HG03280 (cell line): ENCODE measurements around the gene ID2.

Experiments used
- ATAC-seq: cut with Tn5 transposase; IDR thresholded peaks from one replicate; pipeline ENCODE4 v1.9.1; 2021; ENCODE audit warnings: mild to moderate bottlenecking, moderate library complexity; ENCODE audit not compliant: unreplicated experiment

The ID2 gene

GRCh38 chr2:8681786-8682692 is at the start of gene ID2:
TSS of gene ID2 (plus strand) at chr2:8682056. CDS start at chr2:8682166, 110 bp downstream.
- peak; percentile 72 for ATAC-seq

DNA sequence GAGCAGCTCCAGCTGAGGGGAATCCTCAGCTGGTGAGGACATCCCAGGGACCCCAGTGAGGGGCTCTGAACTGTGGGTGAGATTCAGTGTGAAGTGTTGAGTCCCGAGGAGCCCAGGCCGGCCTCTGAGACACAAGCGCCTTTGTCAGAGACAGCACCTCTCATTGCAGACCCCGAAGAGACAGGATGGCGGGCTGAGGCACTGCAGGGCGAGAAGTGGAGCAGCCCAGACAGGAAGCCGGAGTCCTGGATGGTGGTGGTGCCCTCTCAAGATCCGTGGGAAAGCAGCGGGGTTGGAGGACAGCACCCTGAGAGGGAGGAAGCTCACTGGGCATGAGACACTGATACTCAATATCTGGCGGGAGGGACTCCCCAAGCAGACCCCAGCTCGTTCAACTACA is 49.1 kb upstream of the ID2 start:
- no peak for ATAC-seq

GRCh38 chr2:8633186-8633734 is 48.6 kb upstream of the ID2 start:
- ATAC-seq = no peak

DNA sequence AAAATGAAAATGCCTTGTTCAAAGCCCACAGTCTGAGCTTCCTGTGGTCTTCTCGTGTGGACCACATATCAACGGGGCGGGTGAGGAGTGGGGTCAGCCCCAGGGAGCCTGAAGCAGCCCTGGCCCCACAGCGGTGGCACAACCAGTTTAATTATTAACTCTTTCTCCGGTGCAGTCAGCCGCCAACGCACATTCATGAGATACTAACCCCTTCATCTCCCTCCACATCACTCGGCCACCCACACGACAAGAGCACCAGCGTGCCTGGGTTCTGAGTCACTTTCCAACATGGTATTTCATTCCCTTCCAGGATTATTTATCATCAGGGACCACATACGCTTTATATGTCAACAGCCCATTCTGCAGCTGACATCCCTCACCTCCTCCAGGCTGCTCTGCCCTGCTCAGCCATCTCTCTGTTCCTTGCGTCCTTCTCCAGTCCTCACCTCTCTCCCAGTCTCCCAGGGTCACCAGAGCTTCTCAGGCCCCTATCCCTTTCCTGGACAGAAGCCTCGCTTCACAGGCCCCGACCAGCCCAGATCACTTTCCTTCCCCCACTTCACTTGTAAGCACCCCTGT is 48.0 kb upstream of the ID2 start:
- ATAC-seq = no peak

DNA sequence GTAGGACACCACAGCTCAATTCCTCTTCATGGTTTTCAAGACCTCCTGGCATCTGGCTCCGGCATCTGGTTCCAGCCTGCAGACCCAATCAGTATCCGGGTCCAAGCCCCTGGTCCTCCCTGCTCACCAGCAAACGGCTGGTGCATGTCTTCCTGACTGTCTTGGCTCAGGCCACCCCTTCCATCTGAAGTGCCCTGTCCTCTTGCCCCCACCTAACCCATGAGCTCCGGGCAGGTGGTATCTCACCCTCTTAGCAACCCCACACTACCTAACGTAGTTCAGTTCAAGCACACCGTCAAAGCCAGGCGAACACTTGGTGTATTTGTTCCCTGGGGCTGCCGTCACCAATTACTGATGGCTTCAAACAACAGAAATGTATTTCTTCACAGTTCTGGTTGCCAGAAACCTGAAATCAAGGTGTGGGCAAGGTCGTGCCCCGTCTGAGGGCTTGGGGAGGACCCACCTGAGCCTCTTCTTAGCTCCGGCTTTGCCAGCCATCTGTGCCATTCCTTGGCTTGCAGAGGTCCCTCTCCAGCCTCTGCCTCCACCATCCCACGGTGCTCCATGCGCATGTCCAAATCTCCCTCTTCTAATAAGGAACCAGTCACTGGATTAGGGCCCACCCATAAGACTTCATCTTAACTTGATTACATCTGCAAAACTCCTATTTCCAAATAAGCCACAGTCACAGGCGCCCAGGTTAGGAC is 47.2 kb upstream of the ID2 start:
- ATAC-seq = no peak

DNA sequence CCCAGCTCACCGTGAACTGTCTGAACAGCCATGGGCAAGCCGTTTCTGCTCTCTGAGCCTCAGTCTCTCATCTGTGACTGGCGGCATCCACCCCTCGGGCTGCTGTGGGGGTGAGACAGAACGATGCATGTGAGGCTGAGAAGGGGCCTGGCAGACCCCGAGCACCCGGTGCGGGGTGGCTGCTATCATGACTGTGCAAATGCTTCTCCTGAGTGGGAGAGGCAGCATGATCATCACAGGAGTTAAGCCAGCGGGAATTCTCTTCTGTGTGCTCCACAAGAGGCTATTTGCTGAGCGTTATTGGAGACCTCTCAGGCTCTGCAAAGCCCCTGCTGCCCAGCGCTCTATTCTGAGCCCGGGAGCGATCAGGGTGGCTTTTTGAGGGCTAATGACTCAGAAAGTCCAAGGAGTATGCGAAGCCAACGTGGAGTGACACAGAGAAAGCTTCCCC is 45.8 kb upstream of the ID2 start:
- no peak for ATAC-seq

GRCh38 chr2:8636721-8637636 is 44.9 kb upstream of the ID2 start:
- ATAC-seq = no peak

- no peak for ATAC-seq
These were observed 43.5 kb upstream of the ID2 start for GRCh38 chr2:8638327-8638726.

DNA sequence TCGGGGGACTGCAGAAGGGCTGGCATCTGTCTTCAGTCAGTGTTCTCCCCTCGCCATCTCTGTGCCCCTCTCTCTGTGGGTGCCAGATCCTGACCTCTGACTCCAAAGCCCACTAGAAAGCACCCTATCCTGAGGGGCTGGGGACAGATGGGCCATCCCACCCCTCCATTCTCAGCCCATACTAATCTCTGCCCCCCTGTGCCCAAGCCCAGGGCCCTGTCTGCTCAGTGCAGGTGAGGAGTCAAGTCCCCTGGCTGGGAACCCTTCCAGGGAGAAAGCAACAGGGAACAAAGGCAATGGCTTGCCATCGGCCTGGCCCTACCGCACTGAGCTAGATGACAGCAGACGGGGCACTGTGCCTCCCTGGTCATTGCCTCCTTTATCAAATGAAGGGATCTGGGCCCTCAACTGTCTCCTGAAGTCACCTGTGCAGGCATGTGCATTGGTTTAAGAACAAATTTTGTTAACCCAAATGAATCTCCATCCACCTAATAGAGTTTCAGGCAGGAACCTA is 42.7 kb upstream of the ID2 start:
- ATAC-seq = no peak

DNA sequence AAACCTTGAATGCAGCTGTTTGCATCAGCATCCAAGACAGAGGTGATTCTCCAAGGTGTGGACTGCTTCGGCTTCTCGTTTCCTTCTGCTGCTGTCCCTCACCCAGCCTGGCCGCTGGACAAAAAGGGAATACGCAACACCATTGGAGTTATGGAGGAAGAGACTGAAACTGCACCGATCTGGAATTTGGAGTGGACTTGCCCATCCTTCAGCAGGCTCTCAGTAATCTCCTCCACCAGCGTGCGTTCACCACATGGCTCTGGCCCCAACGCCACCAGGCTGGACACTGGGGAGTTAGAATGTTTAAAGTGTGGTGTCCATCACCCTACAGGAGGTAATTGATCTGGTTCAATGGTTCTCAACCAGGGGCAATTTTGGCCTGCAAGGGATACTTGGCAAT is 41.4 kb upstream of the ID2 start:
- ATAC-seq = no peak

- no peak for ATAC-seq
These were observed 40.4 kb upstream of the ID2 start for GRCh38 chr2:8641301-8641965.

DNA sequence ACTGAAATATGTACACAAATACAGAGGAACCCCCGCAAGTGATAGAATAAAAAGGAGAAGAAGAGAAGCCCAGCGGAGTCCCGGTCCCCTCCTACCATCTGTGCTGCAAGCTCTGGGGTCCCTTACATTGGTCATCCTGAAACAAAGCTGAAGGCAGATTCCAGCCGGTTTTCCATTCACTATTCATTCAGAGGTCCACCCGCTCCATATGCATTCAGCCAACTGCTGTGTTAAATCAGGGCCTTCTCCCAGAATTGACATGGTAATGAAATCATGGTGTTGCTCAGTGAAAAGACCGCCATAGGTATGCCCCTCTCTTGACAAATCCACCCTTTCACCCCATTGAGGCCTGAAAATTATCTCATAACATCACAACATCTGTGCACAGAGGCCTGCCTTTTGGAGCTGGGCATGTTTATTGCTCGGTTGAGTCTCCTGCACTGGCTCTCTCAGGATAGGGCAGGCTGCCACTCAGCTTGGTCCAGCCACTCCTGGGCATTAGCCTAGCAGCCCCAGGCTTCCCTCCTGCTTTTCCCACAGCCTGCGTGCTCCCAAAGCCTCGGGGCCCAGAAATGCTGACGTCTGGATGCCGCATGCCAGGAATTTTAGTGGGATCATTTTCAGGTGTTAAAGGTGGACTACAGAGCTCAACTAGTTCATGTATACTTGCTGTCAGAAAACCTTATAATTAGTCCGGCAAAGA is 39.3 kb upstream of the ID2 start:
- ATAC-seq = no peak

- no peak for ATAC-seq
These were observed 38.4 kb upstream of the ID2 start for GRCh38 chr2:8643250-8643995.

DNA sequence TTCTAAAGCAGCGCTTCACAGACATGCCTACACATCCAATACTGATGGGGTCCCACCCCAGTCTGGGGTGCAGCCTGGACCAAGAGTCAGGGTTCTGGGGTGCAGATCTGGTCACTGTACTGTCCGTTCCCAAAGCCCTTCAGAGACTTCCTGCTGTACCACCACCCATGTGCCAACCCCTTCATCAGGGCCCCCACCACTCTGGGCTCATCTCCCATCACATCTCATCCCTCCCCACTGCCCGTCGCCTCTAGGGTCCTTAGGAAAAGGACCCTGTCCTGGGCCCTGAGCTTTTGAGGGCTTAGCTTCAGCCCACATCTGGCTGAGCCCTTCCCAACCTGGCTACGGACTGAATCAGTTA is 37.9 kb upstream of the ID2 start:
- no peak for ATAC-seq

DNA sequence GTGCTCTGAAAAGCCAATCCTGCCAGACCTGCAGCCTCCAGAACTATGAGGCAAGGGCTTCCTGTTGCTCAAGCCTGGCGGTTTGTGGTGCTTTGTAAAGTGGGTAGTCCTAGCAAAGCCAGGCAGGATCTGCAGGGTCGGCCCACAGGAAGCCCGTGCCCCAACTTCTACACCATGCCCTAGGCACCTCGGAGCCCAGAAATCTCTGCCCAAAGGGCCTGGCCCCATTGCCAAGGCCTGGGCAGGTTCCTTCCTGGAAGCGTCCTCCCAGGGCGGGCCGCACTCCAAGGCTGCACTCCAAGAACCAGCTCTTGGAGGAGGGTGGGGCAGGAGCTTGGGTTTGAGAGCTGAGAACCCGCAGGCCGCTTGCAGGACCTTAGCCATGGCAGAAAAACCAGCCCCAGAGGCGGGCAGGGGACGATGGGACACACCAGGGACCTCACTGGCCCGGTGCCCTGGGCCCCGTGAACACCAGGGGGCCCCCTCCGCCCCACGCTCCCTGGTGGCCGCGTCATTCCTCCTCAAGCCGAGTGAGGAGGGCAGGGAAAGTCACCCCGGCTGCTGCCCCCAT is 37.2 kb upstream of the ID2 start:
- no peak for ATAC-seq

- ATAC-seq = no peak
These were observed 36.6 kb upstream of the ID2 start for GRCh38 chr2:8645176-8645831.

- ATAC-seq = no peak
These were observed 35.0 kb upstream of the ID2 start for GRCh38 chr2:8646731-8647461.
